ENCODE data around the gene SLC8A2.

The SLC8A2 gene

DNA sequence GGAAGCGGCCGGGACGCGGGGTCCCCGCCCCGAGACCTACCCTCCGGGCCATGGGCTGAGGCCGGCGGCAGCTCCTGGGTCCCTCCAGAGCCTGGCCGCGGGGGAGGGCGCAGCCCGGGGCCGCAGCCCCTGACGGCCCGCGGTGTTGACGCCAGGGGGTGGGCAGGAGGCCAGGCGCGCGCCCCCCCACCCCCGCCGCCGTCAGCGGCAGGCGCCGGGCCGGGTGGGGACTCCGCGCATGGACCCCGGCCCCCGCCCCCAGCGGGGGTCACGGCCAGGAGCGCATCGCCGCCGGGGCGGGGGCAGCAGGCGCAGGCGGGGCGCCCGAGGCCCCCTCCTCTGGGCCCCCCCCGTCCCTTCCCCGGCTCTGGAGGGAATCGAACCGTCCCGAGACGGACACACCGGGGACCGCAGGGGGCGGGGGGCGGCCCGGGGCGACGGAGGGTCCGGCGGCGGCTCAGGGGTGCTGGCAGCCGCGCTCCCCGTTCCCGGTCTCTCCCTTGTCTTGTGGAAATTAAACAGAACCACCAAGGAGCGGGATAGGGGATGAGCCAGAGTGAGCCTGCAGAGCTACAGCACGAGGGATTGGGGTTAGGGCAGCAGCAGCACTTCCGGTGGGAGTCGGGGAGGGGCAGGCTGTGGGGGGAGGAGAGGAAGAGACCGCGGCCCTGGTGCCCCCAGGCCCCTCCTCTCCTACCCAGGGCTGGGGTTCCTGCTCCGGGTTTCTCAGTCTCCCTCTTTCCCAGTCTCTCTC is 52.5 kb downstream of the SLC8A2 start, which contains the start of gene MEIS3:
MEIS3 (minus strand) TSS at position 498 of the 754 bp plus-strand sequence; CDS start at position 52, 446 bp downstream.
- TF ChIP-seq TAF1 (IDR thresholded peaks at IDR 0.05; ENCODE audit: borderline replicate concordance, insufficient read depth, low read length) (no peak), FOXP2 (optimal IDR thresholded peaks at IDR 0.05; ENCODE audit: borderline replicate concordance, extremely low read depth, extremely low read length, insufficient read depth) (no peak), SIN3A (IDR thresholded peaks at IDR 0.05; ENCODE audit: borderline replicate concordance, insufficient read depth, low read length) (no peak), POLR2AphosphoS5 (IDR thresholded peaks at IDR 0.05; ENCODE audit: low read depth, low read length) (0 out of 2 replicates have a peak, but pooled peaks have one; percentile 28)
- TF ChIP-seq, protein P1, sequence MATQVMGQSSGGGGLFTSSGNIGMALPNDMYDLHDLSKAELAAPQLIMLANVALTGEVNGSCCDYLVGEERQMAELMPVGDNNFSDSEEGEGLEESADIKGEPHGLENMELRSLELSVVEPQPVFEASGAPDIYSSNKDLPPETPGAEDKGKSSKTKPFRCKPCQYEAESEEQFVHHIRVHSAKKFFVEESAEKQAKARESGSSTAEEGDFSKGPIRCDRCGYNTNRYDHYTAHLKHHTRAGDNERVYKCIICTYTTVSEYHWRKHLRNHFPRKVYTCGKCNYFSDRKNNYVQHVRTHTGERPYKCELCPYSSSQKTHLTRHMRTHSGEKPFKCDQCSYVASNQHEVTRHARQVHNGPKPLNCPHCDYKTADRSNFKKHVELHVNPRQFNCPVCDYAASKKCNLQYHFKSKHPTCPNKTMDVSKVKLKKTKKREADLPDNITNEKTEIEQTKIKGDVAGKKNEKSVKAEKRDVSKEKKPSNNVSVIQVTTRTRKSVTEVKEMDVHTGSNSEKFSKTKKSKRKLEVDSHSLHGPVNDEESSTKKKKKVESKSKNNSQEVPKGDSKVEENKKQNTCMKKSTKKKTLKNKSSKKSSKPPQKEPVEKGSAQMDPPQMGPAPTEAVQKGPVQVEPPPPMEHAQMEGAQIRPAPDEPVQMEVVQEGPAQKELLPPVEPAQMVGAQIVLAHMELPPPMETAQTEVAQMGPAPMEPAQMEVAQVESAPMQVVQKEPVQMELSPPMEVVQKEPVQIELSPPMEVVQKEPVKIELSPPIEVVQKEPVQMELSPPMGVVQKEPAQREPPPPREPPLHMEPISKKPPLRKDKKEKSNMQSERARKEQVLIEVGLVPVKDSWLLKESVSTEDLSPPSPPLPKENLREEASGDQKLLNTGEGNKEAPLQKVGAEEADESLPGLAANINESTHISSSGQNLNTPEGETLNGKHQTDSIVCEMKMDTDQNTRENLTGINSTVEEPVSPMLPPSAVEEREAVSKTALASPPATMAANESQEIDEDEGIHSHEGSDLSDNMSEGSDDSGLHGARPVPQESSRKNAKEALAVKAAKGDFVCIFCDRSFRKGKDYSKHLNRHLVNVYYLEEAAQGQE (IDR thresholded peaks at IDR 0.05; ENCODE audit: insufficient read depth in 1 of 2, low read depth in 2 of 2, low read length in 2 of 2) = no peak

DNA sequence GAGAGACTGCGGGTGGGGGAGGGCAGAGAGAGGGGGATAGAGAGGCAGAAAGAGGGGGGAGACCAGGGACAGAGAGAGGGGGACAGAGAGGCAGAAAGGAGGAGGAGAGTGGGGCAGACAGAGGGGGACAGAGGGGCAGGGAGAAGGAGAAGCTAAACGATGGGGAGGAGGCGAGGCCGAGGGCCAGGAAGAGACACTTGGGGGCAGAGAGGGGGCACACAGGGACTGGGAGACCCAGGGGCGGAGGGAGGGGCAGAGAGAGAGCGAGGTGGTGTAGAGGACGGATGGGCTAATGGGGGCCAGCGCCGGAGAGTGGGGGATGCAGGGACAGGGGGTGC is 53.0 kb downstream of the SLC8A2 start:
- TF ChIP-seq SIN3A (IDR thresholded peaks at IDR 0.05; ENCODE audit: borderline replicate concordance, insufficient read depth, low read length) = no peak
- TF ChIP-seq, protein P1 (IDR thresholded peaks at IDR 0.05; ENCODE audit: insufficient read depth in 1 of 2, low read depth in 2 of 2, low read length in 2 of 2) = no peak
- TF ChIP-seq TAF1 (IDR thresholded peaks at IDR 0.05; ENCODE audit: borderline replicate concordance, insufficient read depth, low read length) = no peak
- no peak for TF ChIP-seq POLR2AphosphoS5 (IDR thresholded peaks at IDR 0.05; ENCODE audit: low read depth, low read length)

DNA sequence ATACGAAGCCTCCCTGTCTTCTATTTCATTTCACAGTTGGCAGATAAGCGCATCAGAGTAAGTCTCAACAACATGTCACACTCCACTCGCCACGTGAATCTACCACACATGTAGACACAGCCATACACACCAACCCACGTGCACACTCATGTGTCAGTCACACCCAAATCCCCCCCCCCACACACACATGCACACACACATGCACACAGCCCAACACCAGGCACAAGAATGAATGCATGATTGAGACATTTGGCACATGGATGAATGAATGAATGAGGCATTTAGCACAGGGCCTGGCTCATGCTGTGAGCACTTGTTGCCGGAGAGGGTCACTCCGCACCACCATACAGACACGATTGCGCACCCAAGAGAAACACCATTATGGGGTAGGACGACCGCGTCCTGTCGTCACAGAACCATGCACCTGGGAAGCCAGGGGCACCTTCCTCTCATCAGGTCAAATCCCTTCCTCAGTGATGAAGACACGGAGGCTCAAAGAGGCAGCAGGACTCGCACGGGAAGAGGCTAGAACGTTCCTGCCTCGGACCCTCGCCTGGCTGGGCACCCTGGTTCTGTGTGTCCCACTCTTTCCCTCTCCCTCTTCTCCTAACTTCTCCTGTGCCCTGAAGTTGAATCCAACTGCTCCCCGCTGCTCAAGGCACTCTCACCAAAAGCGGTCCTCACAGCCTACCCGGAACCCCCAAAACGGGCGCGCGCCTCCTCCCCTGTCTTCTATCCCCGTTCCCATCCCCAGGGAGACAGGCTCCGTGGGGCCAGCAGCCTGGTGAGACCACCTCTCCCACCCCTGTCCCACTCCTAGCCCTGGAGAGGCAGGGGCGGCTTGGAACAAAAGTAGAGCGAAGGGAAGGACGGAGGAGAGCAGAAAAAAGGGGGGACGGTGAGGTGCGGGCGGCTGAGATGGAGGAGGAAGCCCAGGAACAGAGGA is 53.7 kb downstream of the SLC8A2 start:
- TF ChIP-seq, protein P1 (IDR thresholded peaks at IDR 0.05; ENCODE audit: insufficient read depth in 1 of 2, low read depth in 2 of 2, low read length in 2 of 2) = no peak
- TF ChIP-seq POLR2AphosphoS5 (IDR thresholded peaks at IDR 0.05; ENCODE audit: low read depth, low read length) (no peak), FOXP2 (optimal IDR thresholded peaks at IDR 0.05; ENCODE audit: borderline replicate concordance, extremely low read depth, extremely low read length, insufficient read depth) (no peak), TAF1 (IDR thresholded peaks at IDR 0.05; ENCODE audit: borderline replicate concordance, insufficient read depth, low read length) (no peak), SIN3A (IDR thresholded peaks at IDR 0.05; ENCODE audit: borderline replicate concordance, insufficient read depth, low read length) (no peak)

DNA sequence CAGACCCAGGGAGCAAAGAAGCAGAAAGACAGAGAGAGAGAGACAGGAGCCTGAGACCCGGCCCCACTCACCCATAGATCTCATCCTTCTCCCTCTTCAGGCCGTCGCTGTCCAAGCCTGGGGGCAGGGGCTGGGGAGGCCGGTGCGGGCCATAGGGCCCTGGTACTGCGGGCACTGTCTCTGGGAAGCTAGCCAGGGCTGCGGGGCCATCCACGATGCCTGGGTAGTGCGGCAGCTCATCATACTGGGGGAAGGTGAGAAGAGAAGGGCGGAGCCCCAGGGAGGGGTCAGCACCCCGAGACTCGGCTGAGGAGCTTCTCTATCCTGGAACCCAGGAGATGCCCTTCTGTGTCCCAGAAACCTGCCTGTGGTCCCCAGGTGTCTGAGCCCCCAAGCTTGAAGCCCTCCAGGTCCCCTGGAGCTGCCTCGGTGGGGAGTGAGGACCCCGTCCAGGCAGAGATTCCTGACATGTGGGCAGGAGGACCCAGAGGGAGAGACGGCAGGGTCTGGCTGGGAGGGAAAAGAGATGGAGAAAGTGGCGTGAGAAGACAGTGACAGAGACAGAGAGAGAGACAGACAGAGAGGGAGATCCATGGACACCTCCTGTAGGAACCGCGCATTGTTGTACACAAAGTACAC is 54.5 kb downstream of the SLC8A2 start:
- TF ChIP-seq SIN3A (IDR thresholded peaks at IDR 0.05; ENCODE audit: borderline replicate concordance, insufficient read depth, low read length) = no peak
- TF ChIP-seq TAF1 (IDR thresholded peaks at IDR 0.05; ENCODE audit: borderline replicate concordance, insufficient read depth, low read length) = no peak
- TF ChIP-seq, protein P1 (IDR thresholded peaks at IDR 0.05; ENCODE audit: insufficient read depth in 1 of 2, low read depth in 2 of 2, low read length in 2 of 2) = no peak
- no peak for TF ChIP-seq POLR2AphosphoS5 (IDR thresholded peaks at IDR 0.05; ENCODE audit: low read depth, low read length)
- no peak for TF ChIP-seq FOXP2 (optimal IDR thresholded peaks at IDR 0.05; ENCODE audit: borderline replicate concordance, extremely low read depth, extremely low read length, insufficient read depth)
